ENCODE results near the gene PLEKHD1. TPM values are rescaled to one million over a fixed set of nuclear protein-coding genes. Genes with fewer than 3 reads are reported as not detected.

The PLEKHD1 gene
- total and polyA plus RNA-seq, 2 of the 8 experiments (the other 6 are each of a cell fraction or from before 2014, with no cell fraction given): 0.24 to 0.48 TPM

- H3K4me1 ChIP-seq (replicated peaks in 1 of 4; ENCODE audit: control insufficient read depth in 3 of 4, insufficient read depth in 4 of 4, low read length in 3 of 4): peaks cover 0 to 4% (median 2%) of the 10 kb centered on the region in 4 experiments; a peak in 1 of 7 replicates
- H2AK5ac ChIP-seq (ENCODE audit: low read depth, low read length): no peak overlapping the region
- no peak overlapping the region for H4K5ac ChIP-seq (ENCODE audit: insufficient read length, low read depth, low read length)
- no peak overlapping the region for H3K4ac ChIP-seq (replicated peaks; ENCODE audit: insufficient read length, low read depth, low read length)
- H3K27me3 ChIP-seq (replicated peaks in 1 of 4; ENCODE audit: control insufficient read depth in 3 of 4, extremely low read depth in 1 of 4, insufficient read depth in 3 of 4, low read length in 3 of 4): no peaks in the 10 kb centered on the region
- ChIA-PET POLR2A (ENCODE audit: partially characterized antibody) (interaction anchor here (1.5 kb wide), 2 partner anchors 38 to 44 kb away, joined by 3 to 4 read pairs; partner anchors contain the start of genes ERH and SLC39A9), CTCF (ENCODE audit: partially characterized antibody) (interaction anchor here (2.0 kb wide), 1 partner anchor 10 kb away, joined by 4 read pairs; no protein-coding TSS in a partner anchor)
- WGBS, 2 experiments (ENCODE audit: extremely low coverage in 1 of 2, insufficient coverage in 1 of 2, insufficient read length in 1 of 2, insufficient replicate concordance in 2 of 2, low coverage in 1 of 2, low lambda C conversion rate in 2 of 2, missing lambda C conversion rate in 1 of 2): 80% methylated on average over 5 of the region's 5 CpGs; no CpG with 5 or more reads in 1 of the 2 experiments
- H3K27ac ChIP-seq (ENCODE audit: low read depth, low read length): 0 out of 2 replicates have a peak overlapping the region, but pooled peaks have one; percentile 27
- FAIRE-seq (no peak), DNase-seq (ENCODE audit: low read depth in 1 of 2, low spot score in 2 of 2) (no peak)
- no peak overlapping the region for H3K14ac ChIP-seq (ENCODE audit: insufficient read length)
- H2BK12ac ChIP-seq (ENCODE audit: low read depth, low read length): no peak overlapping the region
- no peak overlapping the region for H2BK5ac ChIP-seq (ENCODE audit: low read depth, low read length)
- no peak overlapping the region for H3K18ac ChIP-seq (ENCODE audit: extremely low read depth, low read length)
- H3K9ac ChIP-seq (replicated peaks in 1 of 4; ENCODE audit: extremely low read depth in 1 of 4, low read depth in 3 of 4, low read length in 3 of 4): no peak overlapping the region
- H3K9me3 ChIP-seq (ENCODE audit: insufficient read depth in 2 of 2, low read depth in 1 of 2, low read length in 1 of 2): no peaks in the 10 kb centered on the region
- no peak overlapping the region for H2BK15ac ChIP-seq (ENCODE audit: low read length)
- H4K8ac ChIP-seq (ENCODE audit: extremely low read depth, insufficient read depth, low read length): no peak overlapping the region
- peaks cover 0 to 4% of the 10 kb centered on the region in 2 experiments; a peak in 1 of 4 replicates for H3K79me2 ChIP-seq (ENCODE audit: control insufficient read depth in 1 of 2, insufficient read depth in 2 of 2, low read length in 2 of 2)
- no peak overlapping the region for H4K91ac ChIP-seq (replicated peaks; ENCODE audit: insufficient read length, low read length)
- no peak overlapping the region for H3K56ac ChIP-seq (replicated peaks; ENCODE audit: insufficient read length, low read depth, low read length)
- no peak overlapping the region for H2BK120ac ChIP-seq (replicated peaks; ENCODE audit: low read depth, low read length)
- no peaks in the 10 kb centered on the region for H3K36me3 ChIP-seq (ENCODE audit: control insufficient read depth in 2 of 4, insufficient read depth in 4 of 4, low read length in 3 of 4)
- no peaks in the 10 kb centered on the region for H3K79me1 ChIP-seq (ENCODE audit: low read depth, low read length)
- peaks cover 0 to 3% of the 10 kb centered on the region in 2 experiments for H4K20me1 ChIP-seq (replicated peaks in 1 of 2; ENCODE audit: control insufficient read depth in 1 of 2, insufficient read depth in 2 of 2, low read length in 2 of 2)
- no peak overlapping the region for H2BK20ac ChIP-seq (ENCODE audit: low read length)
- H3K23ac ChIP-seq (ENCODE audit: insufficient read length): no peak overlapping the region
- no peak overlapping the region for H3K4me3 ChIP-seq (ENCODE audit: extremely low read depth in 1 of 4, insufficient read depth in 2 of 4, low read depth in 3 of 4, low read length in 4 of 4)
- H3K4me2 ChIP-seq (ENCODE audit: insufficient read depth in 1 of 2, low read depth in 2 of 2, low read length in 2 of 2): no peak overlapping the region
- no peaks in the 10 kb centered on the region; the same call in 1 of the 2 replicates for H3K23me2 ChIP-seq (ENCODE audit: low read depth, low read length)
- no peak overlapping the region for H2AFZ ChIP-seq (ENCODE audit: low read length)
- TF ChIP-seq BACH1 (IDR thresholded peaks at IDR 0.05; ENCODE audit: low read length): no peak
- TF ChIP-seq YY1 (IDR thresholded peaks at IDR 0.05; ENCODE audit: low read depth, low read length): no peak
- TF ChIP-seq E2F6 (IDR thresholded peaks at IDR 0.05): no peak
- no peak for TF ChIP-seq TBP (IDR thresholded peaks at IDR 0.05; ENCODE audit: low read depth, low read length)
- no peak for TF ChIP-seq RXRA (IDR thresholded peaks at IDR 0.05; ENCODE audit: insufficient read depth, low read depth, low read length)
- no peak for TF ChIP-seq CEBPB (IDR thresholded peaks at IDR 0.05; ENCODE audit: low read depth, low read length)
- TF ChIP-seq POU5F1 (IDR thresholded peaks at IDR 0.05; ENCODE audit: low read depth, low read length): no peak
- no peak for TF ChIP-seq EZH2 (IDR thresholded peaks at IDR 0.05; ENCODE audit: low read depth, low read length, severe bottlenecking)
- TF ChIP-seq BCL11A (IDR thresholded peaks at IDR 0.05; ENCODE audit: low read depth in 2 of 2, low read length in 2 of 2): no peak
- no peak for TF ChIP-seq GTF2F1 (IDR thresholded peaks at IDR 0.05; ENCODE audit: borderline replicate concordance, low read depth, low read length)
- no peak for TF ChIP-seq CBX5 (IDR thresholded peaks at IDR 0.05; ENCODE audit: low read depth, low read length)
- no peak for TF ChIP-seq TEAD4 (IDR thresholded peaks at IDR 0.05; ENCODE audit: low read depth, low read length)
- TF ChIP-seq SUZ12 (IDR thresholded peaks at IDR 0.05; ENCODE audit: low read length): no peak
- no peak for TF ChIP-seq HDAC2 (IDR thresholded peaks at IDR 0.05; ENCODE audit: borderline replicate concordance in 1 of 2, low read depth in 2 of 2, low read length in 2 of 2)
Observed at GRCh38 chr14:69441948-69442347, 42.6 kb upstream of the PLEKHD1 start.
